Measurements from ENCODE around the gene RTKN. TPM values are rescaled to one million over a fixed set of nuclear protein-coding genes. Genes with fewer than 3 reads are reported as not detected.
A peak's percentile ranks its signal among the peaks of the same experiment; 100 is the strongest.

The RTKN gene
- total and polyA plus RNA-seq, 2 of the 13 experiments (the other 11 are each of a cell fraction or from before 2014, with no cell fraction given): 159 to 166 TPM

- TF ChIP-seq TFE3 (CRISPR knock-in tag; IDR thresholded peaks at IDR 0.05) (0 out of 2 replicates have a peak, but pooled peaks have one; percentile 21), TOPORS (CRISPR knock-in tag; IDR thresholded peaks at IDR 0.05) (no peak), ZNF550 (CRISPR knock-in tag; IDR thresholded peaks at IDR 0.05; ENCODE audit: borderline replicate concordance) (no peak), PCBP1 (IDR thresholded peaks at IDR 0.05; ENCODE audit: borderline replicate concordance, low read depth, low read length) (no peak), ZNF121 (CRISPR knock-in tag; IDR thresholded peaks at IDR 0.05) (no peak), KIAA2018 (CRISPR knock-in tag; IDR thresholded peaks at IDR 0.05; ENCODE audit: borderline replicate concordance) (no peak), ZMYM2 (CRISPR knock-in tag; IDR thresholded peaks at IDR 0.05) (no peak), REL (CRISPR knock-in tag; conservative IDR thresholded peaks at IDR 0.05) (no peak), ZSCAN31 (CRISPR knock-in tag; IDR thresholded peaks at IDR 0.05; ENCODE audit: low read depth) (peak; percentile 47; the same call in 1 of the 2 replicates), ZNF33A (CRISPR knock-in tag; IDR thresholded peaks at IDR 0.05; ENCODE audit: borderline replicate concordance) (no peak), MAFG (CRISPR knock-in tag; IDR thresholded peaks at IDR 0.05) (no peak), NFATC3 (CRISPR knock-in tag; IDR thresholded peaks at IDR 0.05) (no peak), ZNF891 (CRISPR knock-in tag; IDR thresholded peaks at IDR 0.05) (no peak), STAG1 (CRISPR knock-in tag; IDR thresholded peaks at IDR 0.05) (no peak), GMEB1 (CRISPR knock-in tag; IDR thresholded peaks at IDR 0.05; ENCODE audit: borderline replicate concordance) (no peak)
- TF ChIP-seq, protein P1, sequence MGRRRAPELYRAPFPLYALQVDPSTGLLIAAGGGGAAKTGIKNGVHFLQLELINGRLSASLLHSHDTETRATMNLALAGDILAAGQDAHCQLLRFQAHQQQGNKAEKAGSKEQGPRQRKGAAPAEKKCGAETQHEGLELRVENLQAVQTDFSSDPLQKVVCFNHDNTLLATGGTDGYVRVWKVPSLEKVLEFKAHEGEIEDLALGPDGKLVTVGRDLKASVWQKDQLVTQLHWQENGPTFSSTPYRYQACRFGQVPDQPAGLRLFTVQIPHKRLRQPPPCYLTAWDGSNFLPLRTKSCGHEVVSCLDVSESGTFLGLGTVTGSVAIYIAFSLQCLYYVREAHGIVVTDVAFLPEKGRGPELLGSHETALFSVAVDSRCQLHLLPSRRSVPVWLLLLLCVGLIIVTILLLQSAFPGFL (CRISPR knock-in tag; IDR thresholded peaks at IDR 0.05): no peak
Observed at GRCh38 chr2:74447230-74447999, 5.7 kb upstream of the RTKN start (continued).
